ENCODE measurements around the gene PSMD1.

DNA sequence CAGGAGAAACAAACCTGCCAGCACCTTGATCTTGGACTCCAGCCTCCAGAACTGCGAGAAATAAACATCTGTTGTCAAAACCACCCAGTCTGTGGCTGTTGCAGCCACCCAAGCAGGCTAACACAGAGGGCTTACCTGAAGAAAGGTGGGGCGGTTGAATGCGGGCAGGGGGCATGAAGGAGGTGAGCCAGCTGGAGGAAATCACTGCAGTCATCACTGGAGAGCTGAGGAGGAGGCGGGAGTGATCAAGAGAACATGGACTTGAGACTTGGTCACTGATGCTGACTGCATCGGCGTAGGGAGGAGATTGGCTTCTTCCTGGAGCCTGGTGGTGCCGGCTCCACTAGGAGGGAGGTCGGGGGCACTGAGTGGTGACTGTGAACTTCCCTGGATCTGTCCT, 127.2 kb downstream of the PSMD1 start:
- TF ChIP-seq, protein P1, sequence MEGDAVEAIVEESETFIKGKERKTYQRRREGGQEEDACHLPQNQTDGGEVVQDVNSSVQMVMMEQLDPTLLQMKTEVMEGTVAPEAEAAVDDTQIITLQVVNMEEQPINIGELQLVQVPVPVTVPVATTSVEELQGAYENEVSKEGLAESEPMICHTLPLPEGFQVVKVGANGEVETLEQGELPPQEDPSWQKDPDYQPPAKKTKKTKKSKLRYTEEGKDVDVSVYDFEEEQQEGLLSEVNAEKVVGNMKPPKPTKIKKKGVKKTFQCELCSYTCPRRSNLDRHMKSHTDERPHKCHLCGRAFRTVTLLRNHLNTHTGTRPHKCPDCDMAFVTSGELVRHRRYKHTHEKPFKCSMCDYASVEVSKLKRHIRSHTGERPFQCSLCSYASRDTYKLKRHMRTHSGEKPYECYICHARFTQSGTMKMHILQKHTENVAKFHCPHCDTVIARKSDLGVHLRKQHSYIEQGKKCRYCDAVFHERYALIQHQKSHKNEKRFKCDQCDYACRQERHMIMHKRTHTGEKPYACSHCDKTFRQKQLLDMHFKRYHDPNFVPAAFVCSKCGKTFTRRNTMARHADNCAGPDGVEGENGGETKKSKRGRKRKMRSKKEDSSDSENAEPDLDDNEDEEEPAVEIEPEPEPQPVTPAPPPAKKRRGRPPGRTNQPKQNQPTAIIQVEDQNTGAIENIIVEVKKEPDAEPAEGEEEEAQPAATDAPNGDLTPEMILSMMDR (conservative IDR thresholded peaks at IDR 0.05), result no peak
- no peak for TF ChIP-seq ZFX (IDR thresholded peaks at IDR 0.05)

All from C4-2B (cell line).